K562 (cell line): ENCODE results near the gene PPP4R1. TPM values are rescaled to one million over a fixed set of nuclear protein-coding genes. Genes with fewer than 3 reads are reported as not detected.

Experiments used
- CUX1 ChIP-seq: fragments of 200-800 bp; sonication (Bioruptor generic); IDR thresholded peaks from 2 replicates; pipeline ENCODE4 v1.6.1; 2016; ENCODE audit warnings: missing genetic modification characterization, missing compliant biosample characterization
- GTF2F1 ChIP-seq: IDR thresholded peaks from 2 replicates; pipeline ENCODE4 v1.6.1; 2011; ENCODE audit warnings: low read depth, low read length, improper control_type of control experiment
- NCOA6 ChIP-seq: fragments of 450-650 bp; IDR thresholded peaks from 2 replicates; pipeline ENCODE4 v1.6.1; 2017; ENCODE audit warnings: mild to moderate bottlenecking
- PURB ChIP-seq: sonication (generic); formaldehyde crosslinking; IDR thresholded peaks from 2 replicates; pipeline ENCODE4 v1.9.0; 2021; ENCODE audit warnings: low read depth, mild to moderate bottlenecking, missing genetic modification reagents
- RAD21 ChIP-seq, 2 experiments: fragments of 250-450 bp in 1 of 2; fragments of 450-650 bp in 1 of 2; sonication (Bioruptor Pico) in 1 of 2; formaldehyde crosslinking in 1 of 2; IDR thresholded peaks in 1 of 2; conservative IDR thresholded peaks in 1 of 2; 2 replicates each; pipeline versions ENCODE4 v1.4.0 to v1.8.0; 2020 to 2022; ENCODE audit warnings: mild to moderate bottlenecking in 2 of 2, moderate library complexity in 1 of 2
- SAP30 ChIP-seq: fragments of 200-600 bp; sonication (generic); IDR thresholded peaks from 2 replicates; pipeline ENCODE4 v1.6.1; 2012; ENCODE audit warnings: borderline replicate concordance, low read depth, mild to moderate bottlenecking, moderate library complexity, low read length, control low read depth, inconsistent platforms; ENCODE audit not compliant: insufficient read depth, poor library complexity, severe bottlenecking
- YY1 ChIP-seq, 3 experiments: IDR thresholded peaks; 2 replicates each; pipeline ENCODE4 v1.6.1; 2011; ENCODE audit warnings: low read length in 2 of 3, mild to moderate bottlenecking in 2 of 3, moderate library complexity in 2 of 3, borderline replicate concordance in 1 of 3, control low read depth in 1 of 3, low read depth in 1 of 3; ENCODE audit not compliant: insufficient read depth in 3 of 3, insufficient replicate concordance in 2 of 3, control insufficient read depth in 1 of 3, insufficient read length in 1 of 3; ENCODE audit errors: extremely low read depth in 1 of 3
- polyA plus RNA-seq, 8 experiments: library from polyadenylated mRNA; depleted of rRNA in 4 of 8; stranded (reverse) in 5 of 8; unstranded in 3 of 8; fragments of >200 nt; fragmentation: Nextera tagmentation in 2 of 8; fragmentation: Illumina TruSeq in 1 of 8; extraction: Ambion mirVana in 2 of 8; extraction: Trizol in 1 of 8; gene quantifications; 2 replicates each; pipeline versions ENCODE4 v1.2.1 to v1.2.3, GENCODE V29; 2011 to 2014; ENCODE audit warnings: inconsistent platforms in 1 of 8, missing spikeins in 1 of 8
- total RNA-seq, 7 experiments: library from RNA; depleted of rRNA in 6 of 7; stranded (reverse); fragments of >200 nt in 6 of 7; fragmentation: Illumina TruSeq in 2 of 7; extraction: Trizol in 2 of 7; gene quantifications; 2 replicates each; pipeline versions ENCODE4 v1.2.1 to v1.2.3, GENCODE V29; 2011 to 2021; ENCODE audit warnings: low replicate concordance in 1 of 7
- TF ChIP-seq, protein P1 (sequence below): conservative IDR thresholded peaks from 2 replicates; pipeline ENCODE4 v1.6.1; 2011; ENCODE audit warnings: low read depth, mild to moderate bottlenecking, low read length; ENCODE audit not compliant: control insufficient read depth
- TF ChIP-seq, protein P2 (sequence below), 2 experiments: IDR thresholded peaks; 2 replicates each; pipeline ENCODE4 v1.6.1; 2012; ENCODE audit warnings: improper control_type of control experiment in 2 of 2, low read depth in 2 of 2, low read length in 2 of 2, borderline replicate concordance in 1 of 2
- TF ChIP-seq, protein P3 (sequence below), 2 experiments: IDR thresholded peaks; 2 replicates each; pipeline ENCODE4 v1.6.1; 2011; ENCODE audit warnings: borderline replicate concordance in 1 of 2, control low read depth in 1 of 2, low read depth in 1 of 2, low read length in 1 of 2, mild to moderate bottlenecking in 1 of 2, mixed read lengths in 1 of 2, moderate library complexity in 1 of 2; ENCODE audit not compliant: insufficient read depth in 1 of 2, insufficient read length in 1 of 2, poor library complexity in 1 of 2, severe bottlenecking in 1 of 2; ENCODE audit errors: extremely low read depth in 1 of 2
- TF ChIP-seq, protein P4 (sequence below): sonication (generic); formaldehyde crosslinking; IDR thresholded peaks from 2 replicates; pipeline ENCODE4 v1.8.0; 2022; ENCODE audit warnings: missing genetic modification reagents, mild to moderate bottlenecking, borderline replicate concordance

PPP4R1 gene
- total and polyA plus RNA-seq, 9 of the 15 experiments (the other 6 are each of a cell fraction or from before 2014, with no cell fraction given), result 23.5 to 136 (median 84.5) TPM

DNA sequence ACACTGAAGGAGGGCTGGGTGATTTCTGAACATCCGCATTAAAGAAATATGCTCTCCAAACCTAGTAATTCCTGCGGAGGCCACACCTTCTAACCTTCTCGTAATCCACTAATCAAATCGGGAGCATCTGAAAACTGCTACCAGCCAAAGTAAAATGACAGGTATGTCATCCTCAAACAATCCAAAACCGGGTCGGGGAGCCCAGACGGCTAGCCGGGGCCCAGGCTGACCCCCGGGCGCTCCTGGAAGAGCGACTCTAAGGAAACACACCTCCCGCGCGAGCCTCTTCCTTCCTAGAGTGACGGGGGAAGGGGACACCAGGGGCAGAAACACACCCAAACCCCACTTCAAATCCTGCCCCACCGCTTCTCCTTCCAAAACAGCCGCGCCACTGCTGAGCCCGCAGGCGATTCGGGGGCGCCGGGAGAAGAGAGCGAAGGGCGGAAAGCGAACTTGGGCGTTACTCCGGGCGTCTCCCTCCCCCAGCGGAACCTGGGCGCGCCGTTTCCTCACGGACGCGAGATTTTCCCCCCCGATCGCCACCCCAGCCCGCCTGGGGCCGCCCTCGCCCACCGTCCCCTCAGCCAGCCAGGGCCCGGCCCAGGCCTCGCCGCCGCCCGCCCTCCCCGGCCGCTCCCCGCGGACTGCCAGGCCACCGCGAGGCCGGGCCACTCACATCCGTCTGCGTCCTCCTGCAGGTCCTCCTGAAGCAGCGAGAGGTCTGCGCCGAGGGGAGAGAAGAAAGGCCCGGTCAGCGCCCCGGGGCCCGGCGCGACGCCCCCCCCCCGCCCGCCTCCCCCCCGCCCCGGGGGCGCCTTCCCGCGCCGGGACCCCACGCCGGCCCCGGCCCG is 584 bp downstream of the PPP4R1 start (continued):
- TF ChIP-seq RAD21 (CRISPR knock-in tag; conservative IDR thresholded peaks at IDR 0.05 in 1 of 2, IDR thresholded peaks at IDR 0.05 in 1 of 2) (no peak), NCOA6 (no peak), YY1 (IDR thresholded peaks at IDR 0.05; ENCODE audit: borderline replicate concordance in 1 of 3, control insufficient read depth in 1 of 3, extremely low read depth in 1 of 3, insufficient read depth in 3 of 3, insufficient read length in 1 of 3, insufficient replicate concordance in 2 of 3, low read depth in 1 of 3, low read length in 2 of 3) (peak in 1 of 3 experiments; percentile 60), CUX1 (CRISPR knock-in tag) (no peak), SAP30 (no peak), GTF2F1 (no peak), PURB (CRISPR knock-in tag) (no peak)
- TF ChIP-seq, protein P1, sequence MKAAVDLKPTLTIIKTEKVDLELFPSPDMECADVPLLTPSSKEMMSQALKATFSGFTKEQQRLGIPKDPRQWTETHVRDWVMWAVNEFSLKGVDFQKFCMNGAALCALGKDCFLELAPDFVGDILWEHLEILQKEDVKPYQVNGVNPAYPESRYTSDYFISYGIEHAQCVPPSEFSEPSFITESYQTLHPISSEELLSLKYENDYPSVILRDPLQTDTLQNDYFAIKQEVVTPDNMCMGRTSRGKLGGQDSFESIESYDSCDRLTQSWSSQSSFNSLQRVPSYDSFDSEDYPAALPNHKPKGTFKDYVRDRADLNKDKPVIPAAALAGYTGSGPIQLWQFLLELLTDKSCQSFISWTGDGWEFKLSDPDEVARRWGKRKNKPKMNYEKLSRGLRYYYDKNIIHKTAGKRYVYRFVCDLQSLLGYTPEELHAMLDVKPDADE, result 0 out of 2 replicates have a peak, but pooled peaks have one; percentile 24
- TF ChIP-seq, protein P2, sequence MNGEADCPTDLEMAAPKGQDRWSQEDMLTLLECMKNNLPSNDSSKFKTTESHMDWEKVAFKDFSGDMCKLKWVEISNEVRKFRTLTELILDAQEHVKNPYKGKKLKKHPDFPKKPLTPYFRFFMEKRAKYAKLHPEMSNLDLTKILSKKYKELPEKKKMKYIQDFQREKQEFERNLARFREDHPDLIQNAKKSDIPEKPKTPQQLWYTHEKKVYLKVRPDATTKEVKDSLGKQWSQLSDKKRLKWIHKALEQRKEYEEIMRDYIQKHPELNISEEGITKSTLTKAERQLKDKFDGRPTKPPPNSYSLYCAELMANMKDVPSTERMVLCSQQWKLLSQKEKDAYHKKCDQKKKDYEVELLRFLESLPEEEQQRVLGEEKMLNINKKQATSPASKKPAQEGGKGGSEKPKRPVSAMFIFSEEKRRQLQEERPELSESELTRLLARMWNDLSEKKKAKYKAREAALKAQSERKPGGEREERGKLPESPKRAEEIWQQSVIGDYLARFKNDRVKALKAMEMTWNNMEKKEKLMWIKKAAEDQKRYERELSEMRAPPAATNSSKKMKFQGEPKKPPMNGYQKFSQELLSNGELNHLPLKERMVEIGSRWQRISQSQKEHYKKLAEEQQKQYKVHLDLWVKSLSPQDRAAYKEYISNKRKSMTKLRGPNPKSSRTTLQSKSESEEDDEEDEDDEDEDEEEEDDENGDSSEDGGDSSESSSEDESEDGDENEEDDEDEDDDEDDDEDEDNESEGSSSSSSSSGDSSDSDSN (IDR thresholded peaks at IDR 0.05; ENCODE audit: borderline replicate concordance in 1 of 2, low read depth in 2 of 2, low read length in 2 of 2), result peak; percentile 80 to 81; a peak in 2 of 4 replicates
- TF ChIP-seq, protein P3, sequence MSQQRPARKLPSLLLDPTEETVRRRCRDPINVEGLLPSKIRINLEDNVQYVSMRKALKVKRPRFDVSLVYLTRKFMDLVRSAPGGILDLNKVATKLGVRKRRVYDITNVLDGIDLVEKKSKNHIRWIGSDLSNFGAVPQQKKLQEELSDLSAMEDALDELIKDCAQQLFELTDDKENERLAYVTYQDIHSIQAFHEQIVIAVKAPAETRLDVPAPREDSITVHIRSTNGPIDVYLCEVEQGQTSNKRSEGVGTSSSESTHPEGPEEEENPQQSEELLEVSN (IDR thresholded peaks at IDR 0.05; ENCODE audit: borderline replicate concordance in 1 of 2, extremely low read depth in 1 of 2, insufficient read depth in 1 of 2, insufficient read length in 1 of 2, low read depth in 1 of 2, low read length in 1 of 2, poor library complexity in 1 of 2, severe bottlenecking in 1 of 2), result peak; percentile 24 to 72
- TF ChIP-seq, protein P4, sequence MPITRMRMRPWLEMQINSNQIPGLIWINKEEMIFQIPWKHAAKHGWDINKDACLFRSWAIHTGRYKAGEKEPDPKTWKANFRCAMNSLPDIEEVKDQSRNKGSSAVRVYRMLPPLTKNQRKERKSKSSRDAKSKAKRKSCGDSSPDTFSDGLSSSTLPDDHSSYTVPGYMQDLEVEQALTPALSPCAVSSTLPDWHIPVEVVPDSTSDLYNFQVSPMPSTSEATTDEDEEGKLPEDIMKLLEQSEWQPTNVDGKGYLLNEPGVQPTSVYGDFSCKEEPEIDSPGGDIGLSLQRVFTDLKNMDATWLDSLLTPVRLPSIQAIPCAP (CRISPR knock-in tag), result no peak
